Measurements from ENCODE around the gene LTB4R.

GRCh38 chr14:24325041-24325530 lies 13.8 kb downstream of the LTB4R start:
- TF ChIP-seq POLR2A (conservative IDR thresholded peaks at IDR 0.05) (no peak), E2F6 (IDR thresholded peaks at IDR 0.05; ENCODE audit: borderline replicate concordance in 1 of 2, extremely low read depth in 1 of 2, insufficient read depth in 1 of 2, insufficient read length in 1 of 2, low read depth in 1 of 2, low read length in 1 of 2, poor library complexity in 1 of 2, severe bottlenecking in 1 of 2) (no peak)

All from K562 (cell line).